Chondrocyte (in vitro differentiated cells): Measurements from ENCODE around the gene MTOR. TPM values are rescaled to one million over a fixed set of nuclear protein-coding genes. Genes with fewer than 3 reads are reported as not detected.
"Not testable (repeated sequence)": the region's sequence is repeated elsewhere in the genome, so short reads cannot be mapped to it uniquely, and the experiment has no call there.

Experiments used
- DNase-seq: peaks from one replicate; pipeline ENCODE4 v3.0.0; 2021; ENCODE audit warnings: mixed read lengths, low spot score
- H3K27ac Mint-ChIP-seq: one replicate; pipeline ENCODE4 v1.8.0; 2021; ENCODE audit warnings: mild to moderate bottlenecking, moderate library complexity, mixed read lengths; ENCODE audit not compliant: unreplicated experiment
- H3K27me3 Mint-ChIP-seq: 2 replicates; pipeline ENCODE4 v1.8.0; 2021; ENCODE audit warnings: low read depth, mixed read lengths
- H3K36me3 Mint-ChIP-seq: 2 replicates; pipeline ENCODE4 v1.8.0; 2021; ENCODE audit warnings: low read depth, mixed read lengths
- H3K4me1 Mint-ChIP-seq: 2 replicates; pipeline ENCODE4 v1.8.0; 2021; ENCODE audit warnings: low read depth, mild to moderate bottlenecking, mixed read lengths
- H3K4me3 Mint-ChIP-seq: one replicate; pipeline ENCODE4 v1.8.0; 2021; ENCODE audit warnings: mild to moderate bottlenecking, moderate library complexity, mixed read lengths; ENCODE audit not compliant: unreplicated experiment
- H3K9me3 Mint-ChIP-seq: 2 replicates; pipeline ENCODE4 v1.8.0; 2021; ENCODE audit warnings: low read depth, mixed read lengths
- total RNA-seq: library from RNA; stranded (reverse); gene quantifications from 3 replicates; pipeline ENCODE4 v1.2.1, GENCODE V29; 2021
- TF ChIP-seq, protein P1 (sequence below): fragments of 200-600 bp; sonication (generic); IDR thresholded peaks from 2 replicates; pipeline ENCODE4 v1.5.0; 2021; ENCODE audit warnings: antibody characterized with exemption, mild to moderate bottlenecking, moderate library complexity

The MTOR gene
- total RNA-seq, 1 donor from 2014 or later, result 36.9 TPM

DNA sequence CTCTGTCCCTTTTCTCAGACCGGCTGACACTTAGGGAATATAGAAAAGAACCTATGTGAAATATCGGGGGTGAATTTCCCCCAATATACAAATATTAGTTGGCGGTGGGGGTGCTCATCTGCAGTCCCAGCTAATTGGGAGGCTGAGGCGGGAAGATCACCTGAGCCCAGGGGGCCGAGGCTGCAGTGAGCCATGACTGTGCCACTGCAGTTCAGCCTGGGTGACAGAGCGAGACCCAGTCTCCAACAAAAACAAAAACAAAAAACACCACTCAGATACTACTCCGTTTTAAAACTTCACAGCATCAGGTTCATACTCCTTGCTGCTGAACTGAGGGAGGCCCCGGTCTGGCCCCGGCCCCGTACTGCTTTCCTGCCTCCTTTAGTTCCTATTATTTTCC is 156.8 kb downstream of the MTOR start:
- H3K9me3 Mint-ChIP-seq, result no peaks in the 10 kb centered on the region
- H3K27ac Mint-ChIP-seq, result no peak overlapping the region
- no peak for DNase-seq
- H3K4me3 Mint-ChIP-seq, result no peak overlapping the region
- TF ChIP-seq, protein P1, sequence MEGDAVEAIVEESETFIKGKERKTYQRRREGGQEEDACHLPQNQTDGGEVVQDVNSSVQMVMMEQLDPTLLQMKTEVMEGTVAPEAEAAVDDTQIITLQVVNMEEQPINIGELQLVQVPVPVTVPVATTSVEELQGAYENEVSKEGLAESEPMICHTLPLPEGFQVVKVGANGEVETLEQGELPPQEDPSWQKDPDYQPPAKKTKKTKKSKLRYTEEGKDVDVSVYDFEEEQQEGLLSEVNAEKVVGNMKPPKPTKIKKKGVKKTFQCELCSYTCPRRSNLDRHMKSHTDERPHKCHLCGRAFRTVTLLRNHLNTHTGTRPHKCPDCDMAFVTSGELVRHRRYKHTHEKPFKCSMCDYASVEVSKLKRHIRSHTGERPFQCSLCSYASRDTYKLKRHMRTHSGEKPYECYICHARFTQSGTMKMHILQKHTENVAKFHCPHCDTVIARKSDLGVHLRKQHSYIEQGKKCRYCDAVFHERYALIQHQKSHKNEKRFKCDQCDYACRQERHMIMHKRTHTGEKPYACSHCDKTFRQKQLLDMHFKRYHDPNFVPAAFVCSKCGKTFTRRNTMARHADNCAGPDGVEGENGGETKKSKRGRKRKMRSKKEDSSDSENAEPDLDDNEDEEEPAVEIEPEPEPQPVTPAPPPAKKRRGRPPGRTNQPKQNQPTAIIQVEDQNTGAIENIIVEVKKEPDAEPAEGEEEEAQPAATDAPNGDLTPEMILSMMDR, result no peak
- H3K4me1 Mint-ChIP-seq, result no peaks in the 10 kb centered on the region
- no peaks in the 10 kb centered on the region for H3K27me3 Mint-ChIP-seq
- H3K36me3 Mint-ChIP-seq, result peaks cover 21% of the 10 kb centered on the region

DNA sequence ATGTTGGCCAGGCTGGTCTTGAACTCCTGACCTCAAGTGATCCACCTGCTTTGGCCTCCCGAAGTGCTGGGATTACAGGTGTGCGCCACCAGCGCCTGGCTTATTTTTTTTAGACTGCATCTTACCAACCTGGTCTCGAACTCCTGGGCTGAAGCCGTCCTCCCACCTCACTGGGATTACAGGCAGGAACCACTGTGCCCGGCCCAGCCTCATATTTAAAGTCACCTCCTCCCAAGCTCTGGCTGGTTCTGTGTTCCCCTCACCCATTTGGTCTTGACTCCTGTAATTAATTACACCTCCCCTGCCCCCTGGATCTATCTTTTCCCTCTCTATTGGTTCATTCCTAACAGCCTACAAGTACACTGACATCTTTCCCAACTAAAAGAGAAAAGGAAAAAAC is 161.0 kb downstream of the MTOR start:
- peaks cover 15% of the 10 kb centered on the region for H3K4me1 Mint-ChIP-seq
- H3K9me3 Mint-ChIP-seq, result no peaks in the 10 kb centered on the region
- H3K27ac Mint-ChIP-seq, result peak overlapping the region; percentile 57
- no peaks in the 10 kb centered on the region for H3K27me3 Mint-ChIP-seq
- no peak for DNase-seq
- TF ChIP-seq, protein P1, result no peak
- no peak overlapping the region for H3K4me3 Mint-ChIP-seq
- H3K36me3 Mint-ChIP-seq, result peaks cover 8% of the 10 kb centered on the region

DNA sequence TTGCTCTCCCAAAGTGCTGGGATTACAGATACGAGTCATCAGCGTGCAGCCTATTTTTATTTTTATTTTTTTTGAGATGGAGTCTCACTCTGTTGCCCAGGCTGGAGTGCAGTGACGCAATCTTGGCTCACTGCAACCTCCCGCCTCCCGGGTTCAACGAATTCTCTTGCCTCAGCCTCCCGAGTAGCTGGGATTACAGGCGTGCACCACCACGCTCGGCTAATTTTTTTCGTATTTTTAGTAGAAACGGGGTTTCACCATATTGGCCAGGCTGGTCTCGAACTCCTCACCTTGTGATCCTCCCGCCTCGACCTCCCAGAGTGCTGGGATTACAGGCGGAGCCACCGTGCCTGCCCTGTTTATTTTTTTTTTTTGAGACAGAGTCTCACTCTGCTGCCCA is 161.5 kb downstream of the MTOR start:
- H3K4me1 Mint-ChIP-seq, result peaks cover 15% of the 10 kb centered on the region
- not testable (repeated sequence) for H3K9me3 Mint-ChIP-seq, H3K4me3 Mint-ChIP-seq, DNase-seq, H3K27me3 Mint-ChIP-seq, H3K36me3 Mint-ChIP-seq
- H3K27ac Mint-ChIP-seq, result peak overlapping the region; percentile 95

DNA sequence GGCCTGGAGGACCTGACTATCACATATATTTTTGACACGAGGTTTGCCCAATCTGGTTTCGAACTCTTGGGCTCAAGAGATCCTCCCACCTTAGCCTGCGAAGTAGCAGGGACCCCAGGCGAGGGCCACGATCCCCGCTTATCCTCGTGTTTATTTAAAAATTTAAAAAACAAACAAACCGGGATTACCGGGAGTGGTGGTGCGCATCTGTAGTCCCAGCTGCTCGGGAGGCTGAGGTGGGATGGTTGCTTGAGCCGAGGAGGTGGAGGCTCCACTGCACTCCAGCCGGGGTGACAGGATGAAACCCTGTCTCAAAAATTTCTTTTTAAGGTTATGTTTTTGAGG is 162.2 kb downstream of the MTOR start:
- Mint-ChIP-seq H3K4me1 (peaks cover 15% of the 10 kb centered on the region), H3K36me3 (peaks cover 4% of the 10 kb centered on the region), H3K9me3 (no peaks in the 10 kb centered on the region), H3K4me3 (peak overlapping the region; percentile 86), H3K27ac (peak overlapping the region; percentile 95), H3K27me3 (no peaks in the 10 kb centered on the region)
- DNase-seq, result no peak
- TF ChIP-seq, protein P1, result no peak

DNA sequence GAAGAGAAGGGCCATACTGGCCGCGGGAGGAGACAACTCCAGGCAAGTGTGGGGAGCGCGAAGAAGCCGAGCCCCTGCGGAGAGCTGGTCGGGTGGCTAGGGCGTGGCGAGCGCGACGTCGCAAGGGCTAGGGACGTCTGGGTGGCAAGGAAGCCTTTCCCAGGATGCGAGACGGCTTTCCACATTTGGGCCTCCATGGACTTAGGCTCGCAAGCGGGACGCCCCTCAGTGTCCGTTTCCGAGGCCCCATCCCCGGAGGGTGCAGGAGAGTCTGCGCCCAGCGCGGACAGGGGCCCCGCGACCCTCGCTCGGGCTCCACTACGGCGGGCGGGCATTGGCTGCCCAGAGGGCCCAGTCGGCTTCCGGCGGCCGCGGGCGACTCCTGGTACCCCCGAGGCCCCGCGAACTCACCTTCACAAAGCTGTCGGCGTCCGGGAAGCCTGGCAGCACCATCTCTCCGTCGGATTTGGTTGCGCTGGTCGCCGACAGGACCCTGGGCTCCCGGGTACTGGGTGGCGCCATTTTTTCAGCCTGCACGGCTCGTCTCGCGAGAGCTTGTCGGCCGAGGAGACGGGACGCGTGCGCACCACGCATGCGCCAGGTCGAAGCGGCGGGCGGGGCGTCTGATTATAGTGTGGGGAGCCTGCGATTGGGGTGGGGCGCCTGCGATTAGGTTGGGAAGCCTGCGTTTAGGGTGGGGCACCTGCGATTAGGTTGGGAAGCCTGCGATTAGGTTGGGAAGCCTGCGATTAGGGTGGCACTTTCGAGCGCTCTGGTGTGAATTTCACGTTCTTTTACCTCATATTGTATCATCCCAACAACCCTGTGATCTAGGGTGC is 162.8 kb downstream of the MTOR start, which contains the start of gene EXOSC10:
EXOSC10 (minus strand) TSS at position 560 of the 839 bp plus-strand sequence; CDS start at position 522, 38 bp downstream.
- Mint-ChIP-seq H3K27me3 (no peaks in the 10 kb centered on the region), H3K27ac (peak within 1 kb of the TSS; percentile 95), H3K9me3 (no peaks in the 10 kb centered on the region), H3K4me3 (peak within 1 kb of the TSS; percentile 86), H3K36me3 (peaks cover 4% of the 10 kb centered on the region), H3K4me1 (peaks cover 15% of the 10 kb centered on the region)
- TF ChIP-seq, protein P1, result no peak
- peak; percentile 97 for DNase-seq

DNA sequence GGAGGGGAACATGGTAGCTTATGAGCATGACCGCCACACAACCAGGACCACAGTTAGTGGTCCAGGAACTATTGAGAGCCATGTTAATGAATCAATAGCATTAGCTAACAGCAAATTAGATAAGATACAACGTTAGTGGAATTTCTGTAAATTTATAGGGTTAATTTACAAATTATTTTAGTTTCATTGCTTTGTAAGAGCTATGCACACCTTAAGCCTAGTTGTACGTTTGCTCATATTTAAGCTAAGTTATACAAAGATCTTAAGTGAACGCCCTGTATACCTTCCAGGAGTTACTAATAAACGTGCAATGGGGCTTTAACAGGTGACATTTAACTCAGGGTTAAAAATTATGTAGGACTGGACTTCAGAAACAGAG is 163.4 kb downstream of the MTOR start:
- TF ChIP-seq, protein P1, result no peak

DNA sequence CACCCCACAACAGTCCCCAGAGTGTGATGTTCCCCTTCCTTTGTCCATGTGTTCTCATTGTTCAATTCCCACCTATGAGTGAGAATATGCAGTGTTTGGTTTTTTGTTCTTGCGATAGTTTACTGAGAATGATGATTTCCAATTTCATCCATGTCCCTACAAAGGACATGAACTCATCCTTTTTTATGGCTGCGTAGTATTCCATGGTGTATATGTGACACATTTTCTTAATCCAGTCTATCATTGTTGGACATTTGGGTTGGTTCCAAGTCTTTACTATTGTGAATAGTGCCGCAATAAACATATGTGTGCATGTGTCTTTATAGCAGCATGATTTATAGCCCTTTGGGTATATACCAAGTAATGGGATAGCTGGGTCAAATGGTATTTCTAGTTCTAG is 178.6 kb downstream of the MTOR start:
- peaks cover 27% of the 10 kb centered on the region for H3K36me3 Mint-ChIP-seq
- H3K9me3 Mint-ChIP-seq, DNase-seq, H3K4me1 Mint-ChIP-seq, H3K4me3 Mint-ChIP-seq, H3K27me3 Mint-ChIP-seq, H3K27ac Mint-ChIP-seq: not testable (repeated sequence)

More for the DNA sequence above, 163.4 kb downstream of the MTOR start:
- Mint-ChIP-seq H3K4me1 (peaks cover 15% of the 10 kb centered on the region), H3K27ac (peak overlapping the region; percentile 95), H3K4me3 (peak overlapping the region; percentile 86), H3K27me3 (no peaks in the 10 kb centered on the region), H3K9me3 (no peaks in the 10 kb centered on the region), H3K36me3 (peaks cover 4% of the 10 kb centered on the region)
- no peak for DNase-seq
